Stromal cell of bone marrow (primary cell): ENCODE measurements around the gene PCGF2.

Experiments
- DNase-seq: peaks from one replicate; pipeline ENCODE4 v3.0.0-alpha.2; 2012; ENCODE audit warnings: low read depth

Gene PCGF2

GRCh38 chr17:38751144-38751807 is 3.1 kb upstream of the PCGF2 start:
- DNase-seq: no peak

GRCh38 chr17:38750312-38751121 is 2.4 kb upstream of the PCGF2 start:
- no peak for DNase-seq

DNA sequence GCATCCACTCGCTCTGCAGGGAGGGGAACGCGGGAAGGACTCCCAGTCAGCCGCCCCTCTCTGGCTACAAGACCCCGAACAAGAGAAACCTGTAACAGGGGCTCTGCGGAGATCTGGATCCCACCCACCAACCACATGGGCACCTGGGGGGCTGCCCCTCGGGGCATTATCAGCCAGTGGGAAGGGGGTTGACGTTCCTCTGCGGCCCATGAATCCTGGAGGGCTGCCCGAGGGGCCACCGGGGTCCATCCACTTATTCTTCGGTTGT is 1.8 kb upstream of the PCGF2 start:
- no peak for DNase-seq

DNA sequence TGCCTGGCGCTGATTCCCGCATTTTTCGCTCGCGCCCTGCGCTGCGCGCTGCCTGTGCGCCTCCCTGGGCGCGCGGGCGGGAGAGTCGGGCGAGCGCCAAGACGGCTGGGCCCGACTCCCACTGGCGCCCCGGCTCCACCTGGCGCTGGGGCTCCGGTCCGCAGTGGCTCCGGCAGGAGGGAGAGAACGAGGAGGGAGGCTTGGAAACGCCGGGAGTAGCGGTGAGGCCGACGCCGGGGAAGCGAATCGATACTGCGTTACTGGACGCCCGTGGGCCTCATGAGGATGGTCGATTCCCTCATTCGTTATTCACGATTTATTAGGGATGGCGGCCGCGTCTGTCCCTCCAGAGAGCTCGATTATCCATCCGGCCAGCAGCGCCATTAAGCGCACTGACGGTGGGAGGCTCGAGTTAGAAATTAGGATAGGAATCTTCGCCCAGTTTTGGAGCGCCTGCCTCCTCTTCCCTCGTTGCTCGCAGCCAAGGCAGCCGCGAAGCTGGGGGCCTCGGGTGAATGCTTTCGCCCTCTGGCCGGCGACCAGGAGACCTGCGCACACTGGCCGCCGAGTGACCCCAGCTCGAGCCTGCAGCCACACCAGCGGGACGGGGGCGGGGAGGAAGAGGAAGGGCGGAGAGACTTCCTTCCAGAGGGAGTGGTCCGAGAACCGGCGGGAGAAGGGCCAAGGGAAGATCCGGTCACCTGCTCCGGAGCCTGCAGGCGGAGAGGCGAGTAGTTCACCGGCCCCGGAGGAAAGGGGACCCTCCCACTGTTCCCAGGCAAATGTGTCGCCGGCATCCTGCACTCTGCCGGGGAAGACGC is 1.3 kb upstream of the PCGF2 start:
- DNase-seq: no peak

DNA sequence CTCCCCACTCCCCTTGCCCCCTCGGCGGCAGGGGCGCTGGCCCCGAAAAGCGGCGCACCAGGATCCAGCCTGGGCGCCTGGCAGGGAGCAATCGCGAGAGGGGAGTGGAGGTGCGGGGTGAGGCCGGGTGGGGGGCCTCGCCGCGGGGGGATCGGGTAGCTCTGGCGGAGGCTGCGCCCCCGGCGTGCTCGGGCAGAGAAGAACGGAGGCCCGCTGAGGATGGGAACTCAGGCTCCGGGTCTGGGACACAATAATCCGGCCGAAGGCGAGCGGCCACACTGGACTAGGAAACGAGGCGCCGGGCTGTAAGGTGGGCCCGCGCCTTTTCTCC is 721 bp upstream of the PCGF2 start:
- no peak for DNase-seq

GRCh38 chr17:38747463-38748148 is 530 bp downstream of the PCGF2 start:
- DNase-seq: no peak

- no peak for DNase-seq
Observed at GRCh38 chr17:38746849-38747462, 1.2 kb downstream of the PCGF2 start.

DNA sequence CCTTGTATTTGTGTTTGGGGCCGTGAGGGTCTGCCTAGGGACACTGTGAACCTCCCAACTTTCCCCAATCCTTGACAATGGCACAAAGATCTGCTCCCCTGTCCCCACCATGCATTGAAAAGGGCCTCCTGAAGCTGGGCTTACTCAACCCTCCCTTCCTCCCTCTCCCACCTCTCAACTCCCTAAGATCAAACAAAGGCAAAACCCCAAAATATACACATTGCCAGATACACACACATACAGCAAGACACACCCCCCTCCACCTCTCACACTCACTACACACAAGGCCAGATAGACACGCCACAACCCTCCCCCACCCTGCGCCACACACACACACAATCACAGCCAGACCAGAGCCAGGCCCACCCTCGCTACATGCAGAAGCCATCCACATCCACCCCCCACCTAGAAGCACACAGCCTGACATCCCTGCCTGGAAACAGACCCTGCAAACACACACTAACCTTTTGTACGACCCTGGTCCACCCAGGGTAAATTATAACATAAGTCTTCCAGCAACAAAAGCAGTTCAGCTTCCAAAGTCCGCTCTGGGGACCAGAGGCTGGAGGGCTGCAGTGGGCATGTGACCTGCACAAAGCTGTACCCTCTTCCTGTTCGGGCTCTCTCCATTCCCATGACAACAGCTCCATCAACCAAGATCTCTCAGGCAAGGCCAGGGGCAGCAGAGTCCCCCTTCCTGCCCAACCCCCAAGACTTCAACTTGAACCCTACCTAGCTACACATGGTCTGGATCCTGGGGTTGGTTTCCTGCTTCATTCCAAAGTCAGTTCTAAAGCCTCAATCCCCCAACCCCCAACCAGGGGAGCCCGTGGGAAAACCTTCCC is 1.9 kb downstream of the PCGF2 start:
- DNase-seq: no peak

- DNase-seq: no peak
Observed at GRCh38 chr17:38745545-38745944, 2.6 kb downstream of the PCGF2 start.

DNA sequence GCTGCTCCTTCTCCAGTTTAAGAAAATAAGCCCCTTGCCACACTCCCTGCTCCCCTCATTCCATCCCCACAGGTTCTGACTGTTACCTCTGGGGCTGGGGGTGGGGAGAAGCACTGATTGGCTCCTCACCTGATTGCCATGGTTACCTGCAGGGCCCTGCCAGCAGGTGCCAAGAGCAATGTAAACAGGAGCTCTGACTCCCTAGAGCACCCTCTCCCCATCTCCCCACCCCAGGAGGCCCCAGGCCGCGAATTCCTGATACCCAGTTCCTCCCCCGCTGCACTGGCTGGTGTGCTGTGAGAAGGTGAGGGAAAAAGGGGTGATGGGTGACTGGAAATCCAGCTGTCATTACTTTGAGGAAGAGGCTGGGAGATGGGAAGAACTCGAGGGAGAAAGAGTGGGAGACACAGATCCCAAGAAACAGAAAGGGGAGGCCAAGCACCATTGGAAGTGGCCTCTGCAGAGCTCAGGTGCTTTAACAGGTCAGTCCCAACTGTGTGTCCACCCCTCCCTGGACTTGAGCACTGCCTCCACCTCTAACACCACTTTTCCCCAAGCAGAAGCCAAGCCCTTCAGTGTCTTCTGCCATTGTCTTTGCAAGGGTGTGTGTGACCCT is 4.5 kb downstream of the PCGF2 start:
- DNase-seq: no peak

DNA sequence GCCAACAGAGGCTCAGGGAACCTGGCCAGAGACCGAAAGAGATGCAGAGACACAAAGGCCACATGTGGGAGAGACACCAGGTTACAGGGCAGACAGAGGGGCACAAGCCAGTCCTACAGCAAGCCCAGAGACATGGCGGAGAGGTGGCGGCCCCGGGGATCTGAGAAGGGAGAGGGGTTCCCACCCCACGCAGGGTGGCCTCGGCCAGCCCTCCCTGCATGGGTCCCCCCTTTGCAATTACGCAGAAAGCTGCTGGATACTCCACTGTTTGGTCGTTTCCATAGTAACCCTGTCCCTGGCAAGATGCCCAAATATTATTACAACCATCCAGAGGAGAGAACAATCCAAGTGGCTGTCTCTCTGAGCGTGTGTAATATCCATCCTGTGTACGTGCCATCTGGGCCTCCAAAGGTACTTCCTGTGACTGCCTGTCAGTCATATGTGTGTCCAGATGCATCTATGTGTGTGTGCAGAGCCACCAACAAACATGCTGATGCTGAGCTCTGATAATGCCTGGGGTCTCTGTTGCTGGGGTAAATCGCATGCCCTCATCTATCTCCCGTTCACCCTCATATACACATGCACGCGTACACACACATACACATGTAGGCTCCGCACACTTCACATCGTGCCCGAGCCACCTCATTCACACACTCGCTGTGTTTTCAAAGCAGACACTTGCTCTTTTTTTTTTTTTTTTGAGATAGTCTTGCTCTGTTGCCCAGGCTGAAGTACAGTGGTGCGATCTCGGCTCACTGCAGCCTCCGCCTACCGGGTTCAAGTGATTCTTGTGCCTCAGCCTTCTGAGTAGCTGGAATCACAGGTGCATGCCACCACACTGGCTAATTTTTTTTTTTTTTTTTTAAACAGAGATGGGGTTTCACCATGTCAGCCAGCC is 5.5 kb downstream of the PCGF2 start:
- DNase-seq: peak; percentile 76

- DNase-seq: no peak
Observed at GRCh38 chr17:38741921-38742410, 6.2 kb downstream of the PCGF2 start.

DNA sequence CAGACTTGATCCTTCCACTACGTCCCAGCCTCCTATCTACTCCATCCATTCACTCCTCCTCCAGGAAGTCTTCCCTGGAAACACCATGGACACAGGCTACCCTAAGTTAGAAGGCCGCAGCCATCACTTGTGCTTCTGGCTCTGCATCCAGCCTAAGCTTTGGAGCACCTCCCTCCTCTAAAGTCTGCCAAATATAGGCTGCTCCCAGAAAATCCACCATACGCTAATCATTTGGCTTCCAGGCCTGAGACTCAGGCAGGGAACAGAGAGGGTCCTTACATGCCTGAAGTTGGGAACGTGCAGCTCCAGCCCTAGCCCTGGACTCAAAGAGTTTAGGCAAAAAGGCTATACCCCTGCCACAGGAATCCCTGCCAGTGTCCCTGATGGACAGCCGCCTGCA is 6.7 kb downstream of the PCGF2 start:
- DNase-seq: no peak

DNA sequence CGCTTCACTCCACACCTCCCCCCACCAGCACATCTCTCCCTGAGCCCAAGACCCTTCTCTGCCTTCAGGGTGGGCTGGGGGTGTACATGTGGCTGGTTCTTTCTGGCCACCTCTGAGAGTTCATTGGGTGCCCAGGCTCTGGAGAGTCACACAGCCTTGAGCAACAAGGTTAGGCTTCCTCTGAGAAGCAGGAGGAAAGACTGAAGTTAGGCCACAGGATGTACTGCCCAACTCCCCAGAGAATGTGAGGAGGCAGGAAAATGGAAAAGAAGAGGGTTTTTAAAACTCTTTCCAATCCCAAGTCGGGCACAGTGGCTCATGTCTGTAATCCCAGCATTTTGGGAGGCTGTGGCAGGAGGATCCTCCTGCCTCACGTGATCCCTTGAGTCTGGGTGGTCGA is 7.3 kb downstream of the PCGF2 start:
- DNase-seq: no peak

- DNase-seq: no peak
Observed at GRCh38 chr17:38740044-38740443, 8.1 kb downstream of the PCGF2 start.

GRCh38 chr17:38739305-38739704 is 8.8 kb downstream of the PCGF2 start:
- no peak for DNase-seq

- no peak for DNase-seq
Observed at GRCh38 chr17:38738686-38739085, 9.4 kb downstream of the PCGF2 start.

DNA sequence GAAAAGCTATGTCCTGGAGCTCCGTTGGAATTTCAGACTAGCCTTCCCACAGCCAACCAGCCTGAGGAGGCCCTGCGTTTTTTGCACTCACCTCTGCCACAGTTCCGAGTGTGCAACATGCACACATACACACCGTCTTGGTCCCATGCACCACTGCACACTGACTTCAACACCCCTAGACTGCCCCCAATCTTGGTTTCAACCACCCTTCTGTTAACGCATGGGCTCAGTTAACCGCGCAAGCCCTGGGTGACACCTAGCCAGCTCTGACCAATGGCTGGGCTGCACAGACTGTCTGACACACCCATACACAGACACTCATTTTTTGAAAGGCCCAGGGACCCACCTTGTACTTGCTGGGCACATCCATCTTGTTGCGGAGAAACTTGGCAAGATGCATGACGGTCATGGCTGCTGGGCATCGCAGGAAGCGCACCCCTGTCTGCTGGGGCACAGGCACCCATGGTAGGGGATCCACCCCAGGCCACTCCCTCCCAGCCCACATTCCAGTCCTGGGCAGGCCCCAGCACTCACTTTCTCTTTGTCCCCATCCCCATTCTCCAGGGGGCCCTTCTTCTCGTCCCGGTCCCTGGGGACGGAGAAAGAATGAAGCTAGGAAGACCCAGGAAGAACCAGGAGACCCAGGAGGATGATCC is 10.0 kb downstream of the PCGF2 start:
- no peak for DNase-seq
